ENCODE results near the gene GNG12. TPM values are rescaled to one million over a fixed set of nuclear protein-coding genes. Genes with fewer than 3 reads are reported as not detected.

GNG12 gene
- total RNA-seq, 1 experiment from 2014 or later = 14.3 TPM

DNA sequence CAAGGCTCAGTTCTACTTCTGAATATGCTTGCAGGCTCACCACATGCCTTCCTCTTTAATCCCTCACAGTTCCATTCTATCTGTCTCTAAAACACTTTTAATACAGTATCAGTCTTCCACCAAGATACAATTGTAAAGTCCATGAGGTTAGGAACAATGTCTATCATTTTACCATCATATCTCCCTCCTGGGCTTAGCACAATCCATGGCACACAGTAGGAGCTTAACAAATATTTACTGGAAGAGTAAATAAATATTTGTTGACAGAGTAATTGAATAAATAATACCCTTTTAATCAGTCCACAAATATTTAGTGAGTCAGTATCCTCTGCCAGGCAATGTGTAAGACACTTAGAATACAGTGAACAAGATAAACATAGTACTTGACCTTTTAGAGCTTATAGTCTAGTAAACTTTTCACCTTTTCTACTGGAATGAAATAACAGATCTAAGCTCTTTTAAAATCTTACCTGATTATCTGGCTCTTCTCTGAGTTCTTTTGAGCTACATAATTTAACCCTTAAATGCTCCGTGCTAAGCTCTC lies 160.9 kb downstream of the GNG12 start:
- Histone ChIP-seq H4K91ac (ENCODE audit: insufficient read length, low read depth, low read length) (no peak overlapping the region), H2AK5ac (ENCODE audit: insufficient read length, low read length) (no peak overlapping the region), H3K27me3 (ENCODE audit: insufficient read depth, low read length) (no peaks in the 10 kb centered on the region), H2BK5ac (ENCODE audit: insufficient read length, low read length) (no peak overlapping the region), H2BK20ac (ENCODE audit: low read depth, low read length, poor library complexity, severe bottlenecking) (no peak overlapping the region), H3T11ph (ENCODE audit: low read length) (no peak overlapping the region), H2AFZ (ENCODE audit: low read length) (no peak overlapping the region), H3K18ac (ENCODE audit: insufficient read length, low read depth, low read length) (no peak overlapping the region), H3K9ac (ENCODE audit: extremely low read depth, insufficient read length, low read length) (no peak overlapping the region), H2BK120ac (ENCODE audit: low read depth, low read length, poor library complexity, severe bottlenecking) (no peak overlapping the region), H4K20me1 (ENCODE audit: control insufficient read depth, insufficient read depth, insufficient read length) (no peaks in the 10 kb centered on the region), H3K4me2 (ENCODE audit: insufficient read depth, insufficient read length, low read length) (no peak overlapping the region), H2BK12ac (ENCODE audit: insufficient read length, low read depth, low read length) (no peak overlapping the region), H3K23ac (ENCODE audit: insufficient read length, low read depth, low read length) (no peak overlapping the region), H3K9me3 (ENCODE audit: control insufficient read depth, low read depth, low read length) (no peaks in the 10 kb centered on the region), H3K4me1 (ENCODE audit: insufficient read depth, low read length) (no peaks in the 10 kb centered on the region), H3K56ac (ENCODE audit: insufficient read length, low read depth, low read length) (no peak overlapping the region), H3K27ac (ENCODE audit: insufficient read length, low read depth, low read length) (no peak overlapping the region), H2BK15ac (ENCODE audit: low read depth, low read length) (no peak overlapping the region), H4K5ac (ENCODE audit: insufficient read length, low read depth, low read length) (no peak overlapping the region), H3K4ac (ENCODE audit: low read depth, low read length) (no peak overlapping the region), H3K79me1 (ENCODE audit: insufficient read depth, low read depth, low read length, poor library complexity, severe bottlenecking) (no peaks in the 10 kb centered on the region), H4K8ac (replicated peaks; ENCODE audit: insufficient read length, low read depth, low read length) (no peak overlapping the region), H3K79me2 (ENCODE audit: insufficient read depth, low read length) (no peaks in the 10 kb centered on the region), H3K14ac (ENCODE audit: insufficient read depth, low read length) (no peak overlapping the region), H3K23me2 (ENCODE audit: insufficient read length, low read depth, low read length, poor library complexity, severe bottlenecking) (no peaks in the 10 kb centered on the region)
- Mint-ChIP-seq H3K9me3 (no peaks in the 10 kb centered on the region), H3K27ac (no peak overlapping the region), H3K36me3 (ENCODE audit: insufficient read depth in 1 of 3, low read depth in 3 of 3) (no peaks in the 10 kb centered on the region), H3K4me3 (no peak overlapping the region), H3K4me1 (peaks cover 0 to 9% of the 10 kb centered on the region in 2 experiments; a peak in 3 of 4 replicates), H3K27me3 (ENCODE audit: low read depth) (peaks cover 15% of the 10 kb centered on the region)
- TF ChIP-seq, protein P1, sequence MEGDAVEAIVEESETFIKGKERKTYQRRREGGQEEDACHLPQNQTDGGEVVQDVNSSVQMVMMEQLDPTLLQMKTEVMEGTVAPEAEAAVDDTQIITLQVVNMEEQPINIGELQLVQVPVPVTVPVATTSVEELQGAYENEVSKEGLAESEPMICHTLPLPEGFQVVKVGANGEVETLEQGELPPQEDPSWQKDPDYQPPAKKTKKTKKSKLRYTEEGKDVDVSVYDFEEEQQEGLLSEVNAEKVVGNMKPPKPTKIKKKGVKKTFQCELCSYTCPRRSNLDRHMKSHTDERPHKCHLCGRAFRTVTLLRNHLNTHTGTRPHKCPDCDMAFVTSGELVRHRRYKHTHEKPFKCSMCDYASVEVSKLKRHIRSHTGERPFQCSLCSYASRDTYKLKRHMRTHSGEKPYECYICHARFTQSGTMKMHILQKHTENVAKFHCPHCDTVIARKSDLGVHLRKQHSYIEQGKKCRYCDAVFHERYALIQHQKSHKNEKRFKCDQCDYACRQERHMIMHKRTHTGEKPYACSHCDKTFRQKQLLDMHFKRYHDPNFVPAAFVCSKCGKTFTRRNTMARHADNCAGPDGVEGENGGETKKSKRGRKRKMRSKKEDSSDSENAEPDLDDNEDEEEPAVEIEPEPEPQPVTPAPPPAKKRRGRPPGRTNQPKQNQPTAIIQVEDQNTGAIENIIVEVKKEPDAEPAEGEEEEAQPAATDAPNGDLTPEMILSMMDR (conservative IDR thresholded peaks at IDR 0.05) = no peak
- WGBS (ENCODE audit: extremely low coverage, insufficient read length, low lambda C conversion rate) = no CpG with 5 or more reads among the region's 1 CpG
- DNase-seq = no peak

All from H9 (cell line).